HG03064 (cell line): ENCODE results near the gene PCDHGB3.
"Not testable (repeated sequence)": the region's sequence is repeated elsewhere in the genome, so short reads cannot be mapped to it uniquely, and the experiment has no call there.

Experiments
- ATAC-seq: cut with Tn5 transposase; IDR thresholded peaks from one replicate; pipeline ENCODE4 v1.9.1; 2021; ENCODE audit warnings: low read depth; ENCODE audit not compliant: unreplicated experiment

PCDHGB3 gene

GRCh38 chr5:141356133-141356532 lies 13.9 kb upstream of the PCDHGB3 start:
- no peak for ATAC-seq

- no peak for ATAC-seq
Observed at GRCh38 chr5:141356950-141357349, 13.1 kb upstream of the PCDHGB3 start.

GRCh38 chr5:141359790-141360426 lies 10.1 kb upstream of the PCDHGB3 start, which contains the start of gene PCDHGB2:
Gene PCDHGB2 (plus strand): TSS chr5:141359994. CDS start chr5:141360136, 142 bp downstream.
- peak; percentile 72 for ATAC-seq

- ATAC-seq = no peak
Observed at GRCh38 chr5:141360685-141361084, 9.4 kb upstream of the PCDHGB3 start.

GRCh38 chr5:141362719-141363118 lies 7.3 kb upstream of the PCDHGB3 start:
- ATAC-seq = no peak

GRCh38 chr5:141363952-141364660 lies 5.9 kb upstream of the PCDHGB3 start, which contains the start of gene PCDHGA5:
Gene PCDHGA5 (plus strand): TSS chr5:141364162. CDS start chr5:141364331, 169 bp downstream.
- no peak for ATAC-seq

GRCh38 chr5:141366016-141366896 lies 3.8 kb upstream of the PCDHGB3 start:
- ATAC-seq = no peak

- ATAC-seq = no peak
Observed at GRCh38 chr5:141371572-141372475, 1.8 kb downstream of the PCDHGB3 start.

GRCh38 chr5:141373673-141374317 lies 3.8 kb downstream of the PCDHGB3 start, which contains the start of gene PCDHGA6:
Gene PCDHGA6 (plus strand): TSS chr5:141373891. CDS start chr5:141374084, 193 bp downstream.
- ATAC-seq = no peak

GRCh38 chr5:141374627-141375026 lies 4.6 kb downstream of the PCDHGB3 start:
- ATAC-seq = no peak

GRCh38 chr5:141375444-141376155 lies 5.6 kb downstream of the PCDHGB3 start:
- not testable (repeated sequence) for ATAC-seq

GRCh38 chr5:141382469-141383294 lies 12.6 kb downstream of the PCDHGB3 start, which contains the start of gene PCDHGA7:
Gene PCDHGA7 (plus strand): TSS chr5:141382742. CDS start chr5:141382900, 158 bp downstream.
- ATAC-seq = no peak

GRCh38 chr5:141383345-141383744 lies 13.3 kb downstream of the PCDHGB3 start:
- no peak for ATAC-seq

GRCh38 chr5:141384471-141385267 lies 14.6 kb downstream of the PCDHGB3 start:
- ATAC-seq = no peak

GRCh38 chr5:141387557-141388311 lies 17.7 kb downstream of the PCDHGB3 start, which contains the start of gene PCDHGB4:
Gene PCDHGB4 (plus strand): TSS chr5:141387698. CDS start chr5:141387885, 187 bp downstream.
- peak; percentile 87 for ATAC-seq

- no peak for ATAC-seq
Observed at GRCh38 chr5:141388661-141389060, 18.6 kb downstream of the PCDHGB3 start.
